Right atrium auricular region (tissue), 2 donors: ENCODE data around the gene SORCS1. TPM values are rescaled to one million over a fixed set of nuclear protein-coding genes. Genes with fewer than 3 reads are reported as not detected.

ENCODE experiments used
- DNase-seq: peaks from one replicate; pipeline ENCODE4 v3.0.0-alpha.2; 2019; ENCODE audit warnings: low spot score
- H3K27ac ChIP-seq, 2 donors: fragments of 200-600 bp; sonication (generic); 1 replicate in 1 of 2; 2 replicates in 1 of 2; pipeline ENCODE4 v1.5.1; 2016 to 2019
- H3K27me3 ChIP-seq, 2 donors: fragments of 200-600 bp; sonication (generic); one replicate each; pipeline versions ENCODE4 v1.5.1 to v1.6.0; 2017 to 2019
- H3K36me3 ChIP-seq: fragments of 200-600 bp; sonication (generic); one replicate; pipeline ENCODE4 v1.5.1; 2016
- H3K4me1 ChIP-seq, 2 donors: fragments of 200-600 bp; sonication (generic); one replicate each; pipeline versions ENCODE4 v1.5.1 to v1.6.0; 2017 to 2019
- H3K4me3 ChIP-seq, 2 donors: fragments of 200-600 bp; sonication (generic); 1 replicate in 1 of 2; 2 replicates in 1 of 2; pipeline ENCODE4 v1.5.1; 2017 to 2019; ENCODE audit warnings: mild to moderate bottlenecking in 1 of 2, moderate library complexity in 1 of 2
- H3K9me3 ChIP-seq, 2 donors: fragments of 200-600 bp; sonication (generic); one replicate each; pipeline ENCODE4 v1.5.1; 2019
- total RNA-seq, 2 donors: library from RNA; depleted of rRNA; stranded (reverse); fragments of >200 nt; gene quantifications; one replicate each; pipeline ENCODE4 v1.1.0, GENCODE V29; 2016
- TF ChIP-seq, protein P1 (sequence below), 2 donors: fragments of 200-600 bp; sonication (generic); IDR thresholded peaks; one replicate each; pipeline ENCODE4 v1.5.1; 2019; ENCODE audit warnings: antibody characterized with exemption in 2 of 2

The SORCS1 gene
- total RNA-seq, 2 donors from 2014 or later, result 1.6 to 4.2 TPM

DNA sequence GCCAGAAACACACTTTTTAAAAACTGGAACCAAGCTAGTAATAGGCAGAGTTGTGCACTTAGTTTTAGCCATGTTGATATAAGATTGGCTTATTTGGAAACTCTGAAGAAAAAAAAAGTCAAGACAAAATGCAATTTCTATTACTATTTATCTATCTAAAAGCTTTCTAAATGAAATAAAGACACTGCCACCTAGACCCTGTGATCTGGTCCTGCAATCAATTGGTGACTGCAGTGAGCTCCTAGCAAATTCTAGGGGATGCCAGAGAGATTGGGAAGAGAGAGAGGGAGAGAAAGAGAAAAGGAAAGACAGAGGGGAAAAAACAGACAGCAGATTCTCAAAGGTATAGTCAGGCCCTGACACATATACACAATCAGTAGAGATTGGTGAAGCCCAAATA lies 25.3 kb downstream of the SORCS1 start:
- DNase-seq, result no peak
- no peak overlapping the region for H3K4me3 ChIP-seq
- no peak overlapping the region for H3K27ac ChIP-seq
- H3K36me3 ChIP-seq, result no peaks in the 10 kb centered on the region
- H3K4me1 ChIP-seq, result no peaks in the 10 kb centered on the region
- TF ChIP-seq, protein P1, sequence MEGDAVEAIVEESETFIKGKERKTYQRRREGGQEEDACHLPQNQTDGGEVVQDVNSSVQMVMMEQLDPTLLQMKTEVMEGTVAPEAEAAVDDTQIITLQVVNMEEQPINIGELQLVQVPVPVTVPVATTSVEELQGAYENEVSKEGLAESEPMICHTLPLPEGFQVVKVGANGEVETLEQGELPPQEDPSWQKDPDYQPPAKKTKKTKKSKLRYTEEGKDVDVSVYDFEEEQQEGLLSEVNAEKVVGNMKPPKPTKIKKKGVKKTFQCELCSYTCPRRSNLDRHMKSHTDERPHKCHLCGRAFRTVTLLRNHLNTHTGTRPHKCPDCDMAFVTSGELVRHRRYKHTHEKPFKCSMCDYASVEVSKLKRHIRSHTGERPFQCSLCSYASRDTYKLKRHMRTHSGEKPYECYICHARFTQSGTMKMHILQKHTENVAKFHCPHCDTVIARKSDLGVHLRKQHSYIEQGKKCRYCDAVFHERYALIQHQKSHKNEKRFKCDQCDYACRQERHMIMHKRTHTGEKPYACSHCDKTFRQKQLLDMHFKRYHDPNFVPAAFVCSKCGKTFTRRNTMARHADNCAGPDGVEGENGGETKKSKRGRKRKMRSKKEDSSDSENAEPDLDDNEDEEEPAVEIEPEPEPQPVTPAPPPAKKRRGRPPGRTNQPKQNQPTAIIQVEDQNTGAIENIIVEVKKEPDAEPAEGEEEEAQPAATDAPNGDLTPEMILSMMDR (IDR thresholded peaks at IDR 0.05), result no peak
- H3K27me3 ChIP-seq, result no peaks in the 10 kb centered on the region
- H3K9me3 ChIP-seq, result no peaks in the 10 kb centered on the region

DNA sequence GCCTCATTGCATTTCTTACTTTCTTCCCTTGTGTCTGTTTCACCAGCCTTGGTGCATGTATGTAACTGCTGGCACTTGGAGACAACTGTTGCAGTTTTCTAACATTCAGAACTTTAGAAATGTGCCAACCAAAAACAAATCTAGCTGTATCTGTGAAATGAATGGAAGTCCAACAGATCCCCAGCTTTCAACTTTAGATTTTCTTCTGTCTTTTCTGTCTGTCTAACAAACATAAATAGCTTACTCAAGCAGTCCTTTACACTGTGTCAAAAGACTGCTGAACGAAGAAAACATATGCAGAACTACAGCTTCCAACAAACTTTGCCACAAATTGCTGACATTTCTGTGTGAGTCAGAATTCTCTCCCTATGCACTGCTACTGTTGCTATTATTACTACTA lies 30.9 kb downstream of the SORCS1 start:
- Histone ChIP-seq H3K27ac (no peak overlapping the region), H3K9me3 (no peaks in the 10 kb centered on the region), H3K4me1 (no peaks in the 10 kb centered on the region), H3K36me3 (no peaks in the 10 kb centered on the region), H3K27me3 (no peaks in the 10 kb centered on the region), H3K4me3 (no peak overlapping the region)
- TF ChIP-seq, protein P1 (IDR thresholded peaks at IDR 0.05), result no peak
- DNase-seq, result no peak

DNA sequence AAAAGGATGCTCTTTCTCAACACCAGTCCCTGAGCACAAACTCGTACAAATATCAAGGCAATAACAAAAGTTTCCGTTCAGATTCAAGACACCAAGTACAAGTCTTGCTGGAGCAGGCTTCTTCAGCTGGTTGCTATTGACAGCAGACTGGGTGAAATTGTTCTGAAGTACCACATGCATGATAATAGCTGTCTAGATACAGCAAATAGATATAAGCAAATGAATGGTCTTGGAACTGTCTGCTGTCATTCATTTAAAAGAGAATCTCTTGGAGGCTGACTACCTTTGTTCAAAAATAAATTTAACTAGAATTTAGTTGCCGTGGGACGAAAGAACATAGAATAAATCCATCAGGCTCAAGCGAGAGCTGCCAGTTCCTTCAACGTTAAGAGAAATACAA lies 35.5 kb downstream of the SORCS1 start:
- Histone ChIP-seq H3K9me3 (no peaks in the 10 kb centered on the region), H3K4me1 (no peaks in the 10 kb centered on the region), H3K27ac (no peak overlapping the region), H3K36me3 (no peaks in the 10 kb centered on the region), H3K4me3 (no peak overlapping the region), H3K27me3 (no peaks in the 10 kb centered on the region)
- TF ChIP-seq, protein P1 (IDR thresholded peaks at IDR 0.05), result no peak
- DNase-seq, result no peak

DNA sequence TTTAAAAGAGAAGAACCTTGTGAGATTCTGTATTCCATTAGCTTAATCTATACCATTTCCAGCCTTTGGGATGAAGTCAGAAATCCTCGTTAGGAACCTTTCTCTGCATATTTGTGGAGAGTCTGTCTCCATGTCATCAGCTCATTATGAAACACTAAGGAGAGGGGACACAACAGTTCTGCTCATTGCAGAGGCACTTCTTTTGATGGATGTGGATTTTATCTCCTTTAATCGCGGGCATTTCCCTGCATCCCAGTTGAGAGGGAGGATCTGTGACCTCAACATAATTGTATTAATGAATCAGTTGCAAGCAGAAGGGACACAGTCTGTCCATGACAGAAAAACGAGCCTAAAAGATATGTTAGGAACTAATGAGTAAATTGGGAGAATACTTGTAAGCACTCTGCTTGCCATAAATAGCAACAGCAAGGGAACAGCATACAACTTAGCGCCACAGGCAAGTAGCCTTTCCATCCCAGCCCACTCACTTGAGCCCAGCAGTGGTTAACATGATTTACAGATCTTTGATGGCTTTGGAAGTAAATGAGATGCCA lies 37.9 kb downstream of the SORCS1 start:
- TF ChIP-seq, protein P1 (IDR thresholded peaks at IDR 0.05), result no peak
- H3K27me3 ChIP-seq, result no peaks in the 10 kb centered on the region
- H3K4me1 ChIP-seq, result no peaks in the 10 kb centered on the region
- H3K36me3 ChIP-seq, result no peaks in the 10 kb centered on the region
- no peaks in the 10 kb centered on the region for H3K9me3 ChIP-seq
- H3K4me3 ChIP-seq, result no peak overlapping the region
- no peak overlapping the region for H3K27ac ChIP-seq
- no peak for DNase-seq

DNA sequence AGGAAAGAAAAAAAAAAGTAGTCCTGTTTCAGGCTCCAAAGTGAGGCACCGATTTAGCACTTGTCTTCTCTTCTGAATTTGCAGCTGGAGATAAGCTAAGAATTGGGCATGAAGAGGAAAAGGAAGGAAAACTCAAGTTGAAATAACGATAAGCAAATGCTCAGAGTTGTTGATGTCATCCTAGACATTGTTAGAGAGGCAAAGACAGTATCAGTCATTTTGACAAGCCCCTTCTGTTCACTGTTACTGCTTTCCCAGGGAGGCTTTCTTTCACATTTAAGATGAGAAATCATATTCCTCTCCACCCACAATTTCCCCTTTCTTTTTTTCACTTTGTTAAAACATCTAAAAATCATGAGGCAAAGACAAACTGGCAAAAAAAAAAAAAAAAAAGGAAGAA lies 41.8 kb downstream of the SORCS1 start:
- H3K27ac ChIP-seq, result no peak overlapping the region
- H3K9me3 ChIP-seq, result no peaks in the 10 kb centered on the region
- no peaks in the 10 kb centered on the region for H3K36me3 ChIP-seq
- H3K4me3 ChIP-seq, result no peak overlapping the region
- TF ChIP-seq, protein P1 (IDR thresholded peaks at IDR 0.05), result no peak
- no peaks in the 10 kb centered on the region for H3K27me3 ChIP-seq
- DNase-seq, result no peak
- H3K4me1 ChIP-seq, result no peaks in the 10 kb centered on the region

DNA sequence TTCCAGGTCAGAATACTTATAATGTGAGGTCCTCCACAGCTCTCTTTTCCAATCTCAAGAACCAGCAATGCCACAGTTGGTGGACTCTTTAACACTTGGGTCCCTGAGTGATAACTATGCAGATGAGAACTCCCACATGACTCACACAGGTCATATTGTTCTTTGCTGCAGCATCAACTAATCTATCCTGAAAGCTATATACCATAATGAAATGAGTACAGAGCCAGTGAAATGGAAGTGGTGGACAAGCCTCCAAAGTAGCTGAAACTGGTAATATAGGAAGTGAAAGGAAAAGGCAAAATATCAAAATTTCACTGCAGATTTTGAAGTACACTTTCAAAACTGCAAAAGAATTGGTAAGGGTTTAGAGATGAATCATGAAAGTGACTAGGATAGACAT lies 45.6 kb downstream of the SORCS1 start:
- H3K9me3 ChIP-seq, result peaks cover 0 to 11% of the 10 kb centered on the region in 2 donors
- H3K27me3 ChIP-seq, result no peaks in the 10 kb centered on the region
- no peaks in the 10 kb centered on the region for H3K36me3 ChIP-seq
- H3K4me1 ChIP-seq, result no peaks in the 10 kb centered on the region
- H3K4me3 ChIP-seq, result no peak overlapping the region
- TF ChIP-seq, protein P1 (IDR thresholded peaks at IDR 0.05), result no peak
- no peak for DNase-seq
- no peak overlapping the region for H3K27ac ChIP-seq
